Measurements from ENCODE around the gene PALMD.

- TF ChIP-seq, protein P1, sequence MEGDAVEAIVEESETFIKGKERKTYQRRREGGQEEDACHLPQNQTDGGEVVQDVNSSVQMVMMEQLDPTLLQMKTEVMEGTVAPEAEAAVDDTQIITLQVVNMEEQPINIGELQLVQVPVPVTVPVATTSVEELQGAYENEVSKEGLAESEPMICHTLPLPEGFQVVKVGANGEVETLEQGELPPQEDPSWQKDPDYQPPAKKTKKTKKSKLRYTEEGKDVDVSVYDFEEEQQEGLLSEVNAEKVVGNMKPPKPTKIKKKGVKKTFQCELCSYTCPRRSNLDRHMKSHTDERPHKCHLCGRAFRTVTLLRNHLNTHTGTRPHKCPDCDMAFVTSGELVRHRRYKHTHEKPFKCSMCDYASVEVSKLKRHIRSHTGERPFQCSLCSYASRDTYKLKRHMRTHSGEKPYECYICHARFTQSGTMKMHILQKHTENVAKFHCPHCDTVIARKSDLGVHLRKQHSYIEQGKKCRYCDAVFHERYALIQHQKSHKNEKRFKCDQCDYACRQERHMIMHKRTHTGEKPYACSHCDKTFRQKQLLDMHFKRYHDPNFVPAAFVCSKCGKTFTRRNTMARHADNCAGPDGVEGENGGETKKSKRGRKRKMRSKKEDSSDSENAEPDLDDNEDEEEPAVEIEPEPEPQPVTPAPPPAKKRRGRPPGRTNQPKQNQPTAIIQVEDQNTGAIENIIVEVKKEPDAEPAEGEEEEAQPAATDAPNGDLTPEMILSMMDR (IDR thresholded peaks at IDR 0.05), result no peak
- TF ChIP-seq POLR2A (IDR thresholded peaks at IDR 0.05), result no peak
Observed at GRCh38 chr1:99726818-99727217, 80.9 kb downstream of the PALMD start.
